GM23338 (cell line): Measurements from ENCODE around the gene TMEM37. TPM values are rescaled to one million over a fixed set of nuclear protein-coding genes. Genes with fewer than 3 reads are reported as not detected.

Source experiments
- ATAC-seq: fragments of 200-7000 bp; cut with Tn5 transposase; 3 replicates; pipeline ENCODE4 v1.9.1; 2020
- DNase-seq: peaks from one replicate; pipeline ENCODE4 v3.0.0-alpha.2; 2015; ENCODE audit warnings: low spot score
- H2AFZ ChIP-seq: fragments of 200-600 bp; sonication (generic); 2 replicates; pipeline ENCODE4 v1.8.0; 2016; ENCODE audit warnings: antibody characterized with exemption, mild to moderate bottlenecking, moderate library complexity
- H3F3A ChIP-seq: fragments of 200-600 bp; sonication (generic); replicated peaks from 2 replicates; pipeline ENCODE4 v1.8.0; 2017; ENCODE audit warnings: antibody characterized with exemption, mixed run types, low read depth
- H3K27ac ChIP-seq: fragments of 200-600 bp; sonication (generic); 2 replicates; pipeline ENCODE4 v1.6.1; 2016; ENCODE audit warnings: low read depth
- H3K27me3 ChIP-seq: fragments of 200-600 bp; sonication (generic); 2 replicates; pipeline ENCODE4 v1.8.0; 2016; ENCODE audit warnings: mild to moderate bottlenecking, mixed run types, moderate library complexity; ENCODE audit not compliant: insufficient read depth
- H3K36me3 ChIP-seq: fragments of 200-600 bp; sonication (generic); 2 replicates; pipeline ENCODE4 v1.8.0; 2016; ENCODE audit warnings: mild to moderate bottlenecking; ENCODE audit not compliant: insufficient read depth
- H3K4me1 ChIP-seq: fragments of 200-600 bp; sonication (generic); 2 replicates; pipeline ENCODE4 v1.8.0; 2016; ENCODE audit warnings: mild to moderate bottlenecking, moderate library complexity; ENCODE audit not compliant: insufficient read depth
- H3K4me2 ChIP-seq: fragments of 200-600 bp; sonication (generic); 2 replicates; pipeline ENCODE4 v1.7.1; 2017; ENCODE audit warnings: mixed run types
- H3K4me3 ChIP-seq: fragments of 200-600 bp; sonication (generic); 2 replicates; pipeline ENCODE4 v1.6.1; 2016; ENCODE audit warnings: mixed run types
- H3K79me2 ChIP-seq: fragments of 200-600 bp; sonication (generic); replicated peaks from 2 replicates; pipeline ENCODE4 v1.8.0; 2017; ENCODE audit warnings: mild to moderate bottlenecking; ENCODE audit not compliant: insufficient read depth
- H3K9me2 ChIP-seq: fragments of 200-600 bp; sonication (generic); 2 replicates; pipeline ENCODE4 v1.8.0; 2017; ENCODE audit not compliant: insufficient read depth
- H4K20me1 ChIP-seq: fragments of 200-600 bp; sonication (generic); replicated peaks from 2 replicates; pipeline ENCODE4 v1.8.0; 2017; ENCODE audit warnings: mild to moderate bottlenecking; ENCODE audit not compliant: insufficient read depth
- H3K27ac Mint-ChIP-seq: 2 replicates; pipeline ENCODE4 v1.8.0; 2020; ENCODE audit warnings: inconsistent platforms, mild to moderate bottlenecking, moderate library complexity, mixed read lengths
- H3K27me3 Mint-ChIP-seq: 3 replicates; pipeline ENCODE4 v1.8.0; 2022; ENCODE audit warnings: low read depth, mild to moderate bottlenecking, moderate library complexity, mixed read lengths, inconsistent platforms; ENCODE audit not compliant: insufficient read depth, poor library complexity
- H3K36me3 Mint-ChIP-seq: 3 replicates; pipeline ENCODE4 v1.8.0; 2021; ENCODE audit warnings: low read depth, mild to moderate bottlenecking, inconsistent platforms, moderate library complexity, mixed read lengths
- H3K4me1 Mint-ChIP-seq: 3 replicates; pipeline ENCODE4 v1.8.0; 2020; ENCODE audit warnings: mild to moderate bottlenecking, inconsistent platforms, mixed read lengths
- H3K4me3 Mint-ChIP-seq: 3 replicates; pipeline ENCODE4 v1.8.0; 2021; ENCODE audit warnings: moderate library complexity, mild to moderate bottlenecking, inconsistent platforms, mixed read lengths
- H3K9me3 Mint-ChIP-seq: 3 replicates; pipeline ENCODE4 v1.8.0; 2020; ENCODE audit warnings: moderate library complexity, mild to moderate bottlenecking, inconsistent platforms, mixed read lengths
- CREB1 ChIP-seq: fragments of 250-450 bp; sonication (Bioruptor Pico); IDR thresholded peaks from 2 replicates; pipeline ENCODE4 v1.5.0; 2020; ENCODE audit warnings: low read depth, mild to moderate bottlenecking, moderate library complexity
- CTCF ChIP-seq, 2 experiments: fragments of 200-600 bp in 1 of 2; sonication (generic) in 1 of 2; conservative IDR thresholded peaks; 2 replicates each; pipeline versions ENCODE4 v1.5.1 to v1.6.1; 2016 to 2017; ENCODE audit warnings: antibody characterized with exemption in 2 of 2, low read depth in 2 of 2, mild to moderate bottlenecking in 2 of 2, moderate library complexity in 1 of 2
- ETS1 ChIP-seq: IDR thresholded peaks from 2 replicates; pipeline ENCODE4 v1.6.1; 2016; ENCODE audit warnings: antibody characterized with exemption
- EZH2 ChIP-seq: fragments of 200-600 bp; sonication (generic); IDR thresholded peaks from one replicate; pipeline ENCODE4 v1.8.0; 2017; ENCODE audit warnings: antibody characterized with exemption, mild to moderate bottlenecking, low read depth; ENCODE audit not compliant: unreplicated experiment
- EZH2phosphoT487 ChIP-seq: fragments of 200-600 bp; sonication (generic); IDR thresholded peaks from one replicate; pipeline ENCODE4 v1.8.1; 2018; ENCODE audit warnings: antibody characterized with exemption; ENCODE audit not compliant: unreplicated experiment
- JUNB ChIP-seq: IDR thresholded peaks from one replicate; pipeline ENCODE4 v1.6.1; 2016; ENCODE audit warnings: antibody characterized with exemption; ENCODE audit not compliant: unreplicated experiment
- NANOG ChIP-seq: IDR thresholded peaks from 2 replicates; pipeline ENCODE4 v1.6.1; 2016; ENCODE audit warnings: antibody characterized with exemption, borderline replicate concordance
- POLR2AphosphoS5 ChIP-seq: IDR thresholded peaks from 2 replicates; pipeline ENCODE4 v1.6.1; 2016; ENCODE audit warnings: antibody characterized with exemption, low read depth
- REST ChIP-seq: IDR thresholded peaks from one replicate; pipeline ENCODE4 v1.6.1; 2018; ENCODE audit warnings: antibody characterized with exemption; ENCODE audit not compliant: unreplicated experiment
- STAT1 ChIP-seq: IDR thresholded peaks from one replicate; pipeline ENCODE4 v1.6.1; 2016; ENCODE audit warnings: antibody characterized with exemption; ENCODE audit not compliant: unreplicated experiment
- ZNF114 ChIP-seq: fragments of 250-450 bp; sonication (Bioruptor Pico); IDR thresholded peaks from 2 replicates; pipeline ENCODE4 v1.5.0; 2020; ENCODE audit warnings: mild to moderate bottlenecking, moderate library complexity
- ZNF331 ChIP-seq: fragments of 250-450 bp; sonication (Bioruptor Pico); IDR thresholded peaks from 2 replicates; pipeline ENCODE4 v1.5.0; 2020; ENCODE audit warnings: low read depth, mild to moderate bottlenecking, moderate library complexity
- ZNF462 ChIP-seq: fragments of 250-450 bp; sonication (Bioruptor Pico); IDR thresholded peaks from 2 replicates; pipeline ENCODE4 v1.5.0; 2020; ENCODE audit warnings: mild to moderate bottlenecking, moderate library complexity
- polyA plus RNA-seq: library from polyadenylated mRNA; unstranded; fragments of >200 nt; fragmentation: Nextera tagmentation; extraction: Ambion mirVana; gene quantifications from 2 replicates; pipeline ENCODE4 v1.2.1, GENCODE V29; 2016
- total RNA-seq: library from RNA; depleted of rRNA; stranded (reverse); fragments of >200 nt; shearing (Covaris generic); gene quantifications from 2 replicates; pipeline ENCODE4 v1.2.3, GENCODE V29; 2014

TMEM37 gene
- total and polyA plus RNA-seq, 2 experiments from 2014 or later: 8.6 to 8.8 TPM

GRCh38 chr2:119466373-119466772, 34.7 kb downstream of the TMEM37 start:
- H3K9me3 Mint-ChIP-seq: no peaks in the 10 kb centered on the region
- H3K27ac Mint-ChIP-seq: no peak overlapping the region
- Histone ChIP-seq H3K4me3 (no peak overlapping the region), H3K27me3 (no peaks in the 10 kb centered on the region), H3K4me2 (no peak overlapping the region), H3K36me3 (no peaks in the 10 kb centered on the region), H3K9me2 (0 out of 2 replicates have a peak, but pooled peaks cover 5% of the 10 kb centered on the region), H3K4me1 (peaks cover 8% of the 10 kb centered on the region), H3F3A (no peaks in the 10 kb centered on the region), H3K79me2 (no peaks in the 10 kb centered on the region), H4K20me1 (no peaks in the 10 kb centered on the region), H2AFZ (no peak overlapping the region), H3K27ac (no peak overlapping the region)
- H3K4me1 Mint-ChIP-seq: peaks cover 6% of the 10 kb centered on the region
- DNase-seq (no peak), ATAC-seq (no peak)
- no peaks in the 10 kb centered on the region for H3K36me3 Mint-ChIP-seq
- no peak overlapping the region for H3K4me3 Mint-ChIP-seq
- peaks cover 6% of the 10 kb centered on the region for H3K27me3 Mint-ChIP-seq
- no peak for TF ChIP-seq STAT1
- TF ChIP-seq EZH2phosphoT487: no peak
- TF ChIP-seq NANOG: no peak
- no peak for TF ChIP-seq ZNF462
- no peak for TF ChIP-seq ZNF114 (CRISPR knock-in tag)
- no peak for TF ChIP-seq JUNB
- TF ChIP-seq ZNF331 (CRISPR knock-in tag): no peak
- TF ChIP-seq POLR2AphosphoS5: no peak
- TF ChIP-seq CREB1 (CRISPR knock-in tag): no peak
- TF ChIP-seq REST: no peak
- TF ChIP-seq CTCF (conservative IDR thresholded peaks at IDR 0.05; ENCODE audit: low read depth in 2 of 2): no peak
- no peak for TF ChIP-seq EZH2
- TF ChIP-seq ETS1: no peak
